SK-N-SH treated with all-trans-retinoic acid at 6 μM for 48 hours (cell line): ENCODE data around the gene ODAD3.

Experiments used
- ATAC-seq: fragments of 200-7000 bp; cut with Tn5 transposase; 3 replicates; pipeline ENCODE4 v1.9.1; 2020; ENCODE audit warnings: mild to moderate bottlenecking, moderate library complexity
- BACH2 ChIP-seq: fragments of 250-450 bp; sonication (Bioruptor Pico); IDR thresholded peaks from 2 replicates; pipeline ENCODE4 v1.9.0; 2021; ENCODE audit warnings: mild to moderate bottlenecking, borderline replicate concordance
- CSDC2 ChIP-seq: fragments of 250-450 bp; sonication (Bioruptor Pico); IDR thresholded peaks from 2 replicates; pipeline ENCODE4 v1.5.0; 2020; ENCODE audit warnings: mild to moderate bottlenecking, moderate library complexity
- GLIS3 ChIP-seq: fragments of 250-450 bp; sonication (Bioruptor Pico); IDR thresholded peaks from 2 replicates; pipeline ENCODE4 v1.5.0; 2020; ENCODE audit warnings: mild to moderate bottlenecking, moderate library complexity
- ISL1 ChIP-seq: fragments of 250-450 bp; sonication (Bioruptor Pico); IDR thresholded peaks from 2 replicates; pipeline ENCODE4 v2.1.2; 2022; ENCODE audit warnings: mild to moderate bottlenecking, moderate library complexity
- SNAI2 ChIP-seq: fragments of 250-450 bp; sonication (Bioruptor Pico); IDR thresholded peaks from 2 replicates; pipeline ENCODE4 v1.5.0; 2020; ENCODE audit warnings: mild to moderate bottlenecking, moderate library complexity
- TCF4 ChIP-seq: fragments of 250-450 bp; sonication (Bioruptor Pico); IDR thresholded peaks from 2 replicates; pipeline ENCODE4 v1.8.0; 2021; ENCODE audit warnings: mild to moderate bottlenecking, moderate library complexity, borderline replicate concordance
- TOX ChIP-seq: fragments of 250-450 bp; sonication (Bioruptor Pico); IDR thresholded peaks from 2 replicates; pipeline ENCODE4 v1.8.0; 2021; ENCODE audit warnings: mild to moderate bottlenecking, moderate library complexity, borderline replicate concordance
- ZFP3 ChIP-seq: fragments of 250-450 bp; sonication (Bioruptor Pico); IDR thresholded peaks from 2 replicates; pipeline ENCODE4 v1.5.0; 2020; ENCODE audit warnings: mild to moderate bottlenecking, moderate library complexity
- ZFP30 ChIP-seq: fragments of 450-650 bp; formaldehyde crosslinking; IDR thresholded peaks from 2 replicates; pipeline ENCODE4 v1.5.0; 2022; ENCODE audit warnings: mild to moderate bottlenecking, moderate library complexity
- ZNF565 ChIP-seq: fragments of 450-650 bp; formaldehyde crosslinking; conservative IDR thresholded peaks from 2 replicates; pipeline ENCODE4 v1.5.0; 2020; ENCODE audit warnings: low read depth, mild to moderate bottlenecking, moderate library complexity
- ZNF70 ChIP-seq: fragments of 450-650 bp; formaldehyde crosslinking; IDR thresholded peaks from 2 replicates; pipeline ENCODE4 v1.5.0; 2020; ENCODE audit warnings: mild to moderate bottlenecking, moderate library complexity
- ZNF8 ChIP-seq: fragments of 450-650 bp; formaldehyde crosslinking; IDR thresholded peaks from 2 replicates; pipeline ENCODE4 v1.5.0; 2020; ENCODE audit warnings: mild to moderate bottlenecking, moderate library complexity
- TF ChIP-seq, protein P1 (sequence below): fragments of 250-450 bp; sonication (Bioruptor Pico); IDR thresholded peaks from 2 replicates; pipeline ENCODE4 v1.5.1; 2020; ENCODE audit warnings: low read depth, mild to moderate bottlenecking, moderate library complexity
- TF ChIP-seq, protein P2 (sequence below): fragments of 250-450 bp; sonication (Bioruptor Pico); IDR thresholded peaks from 2 replicates; pipeline ENCODE4 v1.5.1; 2021; ENCODE audit warnings: mild to moderate bottlenecking, moderate library complexity
- TF ChIP-seq, protein P3 (sequence below): fragments of 250-450 bp; sonication (Bioruptor Pico); IDR thresholded peaks from 2 replicates; pipeline ENCODE4 v1.5.0; 2020; ENCODE audit warnings: mild to moderate bottlenecking, moderate library complexity
- TF ChIP-seq, protein P4 (sequence below): fragments of 250-450 bp; sonication (Bioruptor Pico); IDR thresholded peaks from 2 replicates; pipeline ENCODE4 v1.8.0; 2021; ENCODE audit warnings: low read depth, mild to moderate bottlenecking, moderate library complexity, borderline replicate concordance

Gene ODAD3

DNA sequence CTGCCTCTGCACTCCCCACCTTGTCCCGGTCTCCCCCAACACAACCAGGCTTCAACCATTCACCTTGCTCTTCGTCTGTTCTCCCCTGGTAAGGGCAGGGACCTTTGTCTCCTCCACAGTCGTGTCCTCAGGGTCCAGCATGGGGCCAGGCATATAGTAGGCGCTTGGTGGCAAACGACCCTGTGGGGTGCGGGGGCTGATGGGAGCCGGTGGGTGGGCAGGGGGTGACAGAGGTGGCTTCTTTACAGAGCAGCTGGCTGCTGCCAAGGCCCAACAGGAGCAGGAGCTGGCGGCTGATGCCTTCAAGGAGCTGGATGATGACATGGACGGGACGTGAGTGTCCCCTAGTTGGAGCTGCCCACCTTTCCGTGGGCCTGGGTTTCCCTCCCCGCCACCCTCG, 10.2 kb upstream of the ODAD3 start:
- ATAC-seq, result no peak
- TF ChIP-seq ISL1 (CRISPR knock-in tag) (no peak), CSDC2 (CRISPR knock-in tag) (no peak), ZFP30 (no peak)
- TF ChIP-seq, all 23 proteins: peak for 0

DNA sequence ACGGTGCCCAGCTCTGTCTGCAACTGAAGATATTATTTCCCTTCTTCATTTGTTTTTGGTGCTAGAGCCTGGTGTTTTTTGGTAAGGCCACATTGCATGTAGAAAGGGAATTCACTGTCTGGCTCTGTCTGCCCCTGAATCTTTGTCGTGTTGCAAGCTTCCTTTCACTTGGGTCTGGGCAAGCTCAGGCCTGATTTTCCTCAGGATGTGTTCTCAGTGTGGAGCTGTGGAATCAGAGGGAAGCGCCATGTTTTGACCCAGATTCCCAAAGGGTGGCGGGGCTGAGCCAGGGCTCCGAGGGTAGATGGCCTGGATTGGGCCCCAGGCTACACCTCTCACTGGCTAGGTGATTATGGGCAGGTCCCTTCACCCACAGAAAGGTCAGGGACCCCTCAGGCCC, 9.1 kb upstream of the ODAD3 start:
- TF ChIP-seq CSDC2 (CRISPR knock-in tag), result no peak
- TF ChIP-seq ZNF70 (CRISPR knock-in tag), result no peak
- TF ChIP-seq TCF4 (CRISPR knock-in tag), result no peak
- no peak for TF ChIP-seq ZFP3 (CRISPR knock-in tag)
- TF ChIP-seq SNAI2, result no peak
- TF ChIP-seq, protein P1, sequence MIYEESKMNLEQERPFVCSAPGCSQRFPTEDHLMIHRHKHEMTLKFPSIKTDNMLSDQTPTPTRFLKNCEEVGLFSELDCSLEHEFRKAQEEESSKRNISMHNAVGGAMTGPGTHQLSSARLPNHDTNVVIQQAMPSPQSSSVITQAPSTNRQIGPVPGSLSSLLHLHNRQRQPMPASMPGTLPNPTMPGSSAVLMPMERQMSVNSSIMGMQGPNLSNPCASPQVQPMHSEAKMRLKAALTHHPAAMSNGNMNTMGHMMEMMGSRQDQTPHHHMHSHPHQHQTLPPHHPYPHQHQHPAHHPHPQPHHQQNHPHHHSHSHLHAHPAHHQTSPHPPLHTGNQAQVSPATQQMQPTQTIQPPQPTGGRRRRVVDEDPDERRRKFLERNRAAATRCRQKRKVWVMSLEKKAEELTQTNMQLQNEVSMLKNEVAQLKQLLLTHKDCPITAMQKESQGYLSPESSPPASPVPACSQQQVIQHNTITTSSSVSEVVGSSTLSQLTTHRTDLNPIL (CRISPR knock-in tag), result no peak
- TF ChIP-seq ZNF565 (CRISPR knock-in tag), result no peak
- TF ChIP-seq BACH2 (CRISPR knock-in tag), result no peak
- TF ChIP-seq, all 23 proteins: peak for 0
- ATAC-seq, result no peak

DNA sequence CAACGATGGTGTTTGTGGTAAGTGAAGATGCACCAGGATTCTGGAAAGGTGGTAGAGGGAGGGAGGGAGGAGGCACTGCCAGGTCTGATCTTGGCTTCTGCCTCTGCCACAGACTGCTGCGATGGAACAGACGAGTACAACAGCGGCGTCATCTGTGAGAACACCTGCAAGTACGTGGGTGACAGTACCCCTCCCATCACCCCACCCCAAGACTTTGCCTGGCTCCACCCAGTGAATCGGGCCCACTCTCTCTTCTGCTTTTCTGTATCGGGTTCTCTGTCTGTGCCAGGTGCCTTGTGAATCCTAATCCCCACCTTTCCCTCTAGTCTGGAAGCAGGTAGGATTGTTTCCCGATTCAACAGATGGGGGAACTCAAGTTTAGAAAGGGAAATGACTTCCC, 3.0 kb upstream of the ODAD3 start:
- no peak for TF ChIP-seq ZNF70 (CRISPR knock-in tag)
- TF ChIP-seq TOX, result no peak
- no peak for TF ChIP-seq CSDC2 (CRISPR knock-in tag)
- TF ChIP-seq, protein P2, sequence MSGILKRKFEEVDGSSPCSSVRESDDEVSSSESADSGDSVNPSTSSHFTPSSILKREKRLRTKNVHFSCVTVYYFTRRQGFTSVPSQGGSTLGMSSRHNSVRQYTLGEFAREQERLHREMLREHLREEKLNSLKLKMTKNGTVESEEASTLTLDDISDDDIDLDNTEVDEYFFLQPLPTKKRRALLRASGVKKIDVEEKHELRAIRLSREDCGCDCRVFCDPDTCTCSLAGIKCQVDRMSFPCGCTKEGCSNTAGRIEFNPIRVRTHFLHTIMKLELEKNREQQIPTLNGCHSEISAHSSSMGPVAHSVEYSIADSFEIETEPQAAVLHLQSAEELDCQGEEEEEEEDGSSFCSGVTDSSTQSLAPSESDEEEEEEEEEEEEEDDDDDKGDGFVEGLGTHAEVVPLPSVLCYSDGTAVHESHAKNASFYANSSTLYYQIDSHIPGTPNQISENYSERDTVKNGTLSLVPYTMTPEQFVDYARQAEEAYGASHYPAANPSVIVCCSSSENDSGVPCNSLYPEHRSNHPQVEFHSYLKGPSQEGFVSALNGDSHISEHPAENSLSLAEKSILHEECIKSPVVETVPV (CRISPR knock-in tag), result no peak
- TF ChIP-seq ZNF565 (CRISPR knock-in tag), result no peak
- no peak for TF ChIP-seq SNAI2
- TF ChIP-seq, protein P1 (CRISPR knock-in tag), result no peak
- TF ChIP-seq ZFP30, result no peak
- TF ChIP-seq BACH2 (CRISPR knock-in tag), result no peak
- TF ChIP-seq ISL1 (CRISPR knock-in tag), result no peak
- TF ChIP-seq, protein P3, sequence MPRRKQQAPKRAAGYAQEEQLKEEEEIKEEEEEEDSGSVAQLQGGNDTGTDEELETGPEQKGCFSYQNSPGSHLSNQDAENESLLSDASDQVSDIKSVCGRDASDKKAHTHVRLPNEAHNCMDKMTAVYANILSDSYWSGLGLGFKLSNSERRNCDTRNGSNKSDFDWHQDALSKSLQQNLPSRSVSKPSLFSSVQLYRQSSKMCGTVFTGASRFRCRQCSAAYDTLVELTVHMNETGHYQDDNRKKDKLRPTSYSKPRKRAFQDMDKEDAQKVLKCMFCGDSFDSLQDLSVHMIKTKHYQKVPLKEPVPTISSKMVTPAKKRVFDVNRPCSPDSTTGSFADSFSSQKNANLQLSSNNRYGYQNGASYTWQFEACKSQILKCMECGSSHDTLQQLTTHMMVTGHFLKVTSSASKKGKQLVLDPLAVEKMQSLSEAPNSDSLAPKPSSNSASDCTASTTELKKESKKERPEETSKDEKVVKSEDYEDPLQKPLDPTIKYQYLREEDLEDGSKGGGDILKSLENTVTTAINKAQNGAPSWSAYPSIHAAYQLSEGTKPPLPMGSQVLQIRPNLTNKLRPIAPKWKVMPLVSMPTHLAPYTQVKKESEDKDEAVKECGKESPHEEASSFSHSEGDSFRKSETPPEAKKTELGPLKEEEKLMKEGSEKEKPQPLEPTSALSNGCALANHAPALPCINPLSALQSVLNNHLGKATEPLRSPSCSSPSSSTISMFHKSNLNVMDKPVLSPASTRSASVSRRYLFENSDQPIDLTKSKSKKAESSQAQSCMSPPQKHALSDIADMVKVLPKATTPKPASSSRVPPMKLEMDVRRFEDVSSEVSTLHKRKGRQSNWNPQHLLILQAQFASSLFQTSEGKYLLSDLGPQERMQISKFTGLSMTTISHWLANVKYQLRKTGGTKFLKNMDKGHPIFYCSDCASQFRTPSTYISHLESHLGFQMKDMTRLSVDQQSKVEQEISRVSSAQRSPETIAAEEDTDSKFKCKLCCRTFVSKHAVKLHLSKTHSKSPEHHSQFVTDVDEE (CRISPR knock-in tag), result no peak
- no peak for TF ChIP-seq GLIS3
- TF ChIP-seq ZNF8 (CRISPR knock-in tag), result no peak
- TF ChIP-seq, protein P4, sequence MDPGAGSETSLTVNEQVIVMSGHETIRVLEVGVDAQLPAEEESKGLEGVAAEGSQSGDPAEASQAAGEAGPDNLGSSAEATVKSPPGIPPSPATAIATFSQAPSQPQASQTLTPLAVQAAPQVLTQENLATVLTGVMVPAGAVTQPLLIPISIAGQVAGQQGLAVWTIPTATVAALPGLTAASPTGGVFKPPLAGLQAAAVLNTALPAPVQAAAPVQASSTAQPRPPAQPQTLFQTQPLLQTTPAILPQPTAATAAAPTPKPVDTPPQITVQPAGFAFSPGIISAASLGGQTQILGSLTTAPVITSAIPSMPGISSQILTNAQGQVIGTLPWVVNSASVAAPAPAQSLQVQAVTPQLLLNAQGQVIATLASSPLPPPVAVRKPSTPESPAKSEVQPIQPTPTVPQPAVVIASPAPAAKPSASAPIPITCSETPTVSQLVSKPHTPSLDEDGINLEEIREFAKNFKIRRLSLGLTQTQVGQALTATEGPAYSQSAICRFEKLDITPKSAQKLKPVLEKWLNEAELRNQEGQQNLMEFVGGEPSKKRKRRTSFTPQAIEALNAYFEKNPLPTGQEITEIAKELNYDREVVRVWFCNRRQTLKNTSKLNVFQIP (CRISPR knock-in tag), result no peak
- no peak for TF ChIP-seq TCF4 (CRISPR knock-in tag)
- no peak for ATAC-seq

DNA sequence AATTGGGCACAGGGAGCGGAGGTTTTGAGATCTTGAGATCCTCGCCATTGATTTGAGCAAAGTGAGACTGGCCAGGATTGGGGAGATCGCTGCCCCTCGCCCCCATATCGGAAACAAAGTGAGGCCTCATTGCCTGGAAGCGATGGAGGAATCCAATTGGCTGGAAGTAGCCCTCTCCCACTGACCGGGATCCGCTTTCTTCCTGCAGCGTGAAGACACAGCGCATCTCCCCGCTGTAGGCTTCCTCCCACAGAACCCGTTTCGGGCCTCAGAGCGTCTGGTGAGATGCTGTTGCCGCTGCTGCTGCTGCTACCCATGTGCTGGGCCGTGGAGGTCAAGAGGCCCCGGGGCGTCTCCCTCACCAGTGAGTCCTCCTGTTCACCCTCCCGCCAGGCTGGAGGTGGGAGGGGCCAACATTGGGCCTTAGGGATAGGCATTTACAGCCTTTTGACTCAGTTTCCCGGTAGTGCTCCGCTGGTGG, 952 bp upstream of the ODAD3 start:
- TF ChIP-seq CSDC2 (CRISPR knock-in tag) (no peak), ISL1 (CRISPR knock-in tag) (no peak), BACH2 (CRISPR knock-in tag) (no peak), ZFP3 (CRISPR knock-in tag) (no peak)
- TF ChIP-seq, protein P3 (CRISPR knock-in tag), result no peak
- ATAC-seq, result peak; percentile 19
